HG02642 (cell line): ENCODE data around the gene DOCK8.
"Not testable (repeated sequence)": the region's sequence is repeated elsewhere in the genome, so short reads cannot be mapped to it uniquely, and the experiment has no call there.

Experiments
- ATAC-seq: cut with Tn5 transposase; IDR thresholded peaks from one replicate; pipeline ENCODE4 v1.9.1; 2021; ENCODE audit warnings: mild to moderate bottlenecking; ENCODE audit not compliant: unreplicated experiment, poor library complexity

DOCK8 gene

DNA sequence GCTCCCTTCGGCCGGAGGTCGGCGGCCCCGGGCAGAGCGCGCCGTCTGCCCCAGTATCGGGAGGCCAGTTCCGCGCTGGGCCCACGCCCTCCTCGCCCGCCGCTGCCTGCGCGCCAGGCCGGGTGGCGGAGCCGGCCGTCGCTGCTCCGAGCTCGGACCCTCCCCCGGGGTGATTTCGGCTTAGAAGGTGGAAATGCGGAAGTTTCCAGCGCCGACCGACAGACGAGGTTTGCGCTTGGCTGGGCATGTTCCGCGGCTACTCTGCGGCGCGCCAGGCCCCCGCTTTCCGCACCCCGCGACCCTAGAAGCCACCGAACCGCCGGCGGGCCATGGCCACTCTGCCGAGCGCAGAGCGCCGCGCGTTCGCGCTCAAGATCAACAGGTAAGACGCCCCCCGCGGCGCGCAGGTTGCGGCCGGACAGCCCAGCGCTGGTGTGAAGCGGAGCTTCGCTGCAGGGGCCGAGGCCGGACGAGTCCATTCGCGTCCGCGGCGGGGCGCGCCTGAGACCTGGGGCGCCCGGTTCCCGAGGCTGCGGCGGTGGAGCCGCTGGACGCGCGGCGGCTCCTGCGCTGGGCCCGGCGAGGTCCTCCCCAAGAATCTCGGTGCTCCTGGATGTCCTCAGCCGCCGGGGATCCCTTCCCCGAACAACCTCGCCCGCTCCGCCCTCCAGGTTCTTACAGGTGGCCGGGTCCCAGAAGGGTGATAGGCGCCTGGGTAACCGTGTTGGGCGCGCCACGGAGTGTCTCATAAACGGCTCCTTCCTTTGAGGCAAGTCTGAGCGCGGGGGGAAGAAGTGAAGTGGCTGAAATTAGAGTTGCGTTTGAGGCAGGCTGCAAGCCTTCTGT lies at the start of gene DOCK8:
Gene DOCK8 (plus strand): TSS at position 218 of the 846 bp plus-strand sequence. CDS start 112 bp downstream, at position 330.
- peak; percentile 91 for ATAC-seq

DNA sequence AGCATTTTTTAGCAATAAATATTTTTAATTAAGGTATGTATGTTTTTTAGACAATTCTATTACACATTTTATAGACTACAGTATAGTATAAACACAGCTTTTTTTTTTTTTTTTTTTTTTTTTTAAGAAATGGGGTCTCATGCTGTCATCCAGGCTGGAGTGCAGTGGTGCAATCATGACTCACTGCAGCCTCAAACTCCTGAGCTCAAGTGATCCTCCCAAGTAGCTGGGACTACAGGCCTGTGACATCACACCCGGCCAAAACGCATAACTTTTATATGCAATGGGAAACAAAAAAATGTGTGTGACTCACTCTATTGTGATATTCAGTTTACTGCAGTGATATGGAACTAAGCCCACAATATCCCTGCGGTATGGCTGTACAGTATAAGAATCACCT lies 44.9 kb upstream of the DOCK8 start:
- not testable (repeated sequence) for ATAC-seq

DNA sequence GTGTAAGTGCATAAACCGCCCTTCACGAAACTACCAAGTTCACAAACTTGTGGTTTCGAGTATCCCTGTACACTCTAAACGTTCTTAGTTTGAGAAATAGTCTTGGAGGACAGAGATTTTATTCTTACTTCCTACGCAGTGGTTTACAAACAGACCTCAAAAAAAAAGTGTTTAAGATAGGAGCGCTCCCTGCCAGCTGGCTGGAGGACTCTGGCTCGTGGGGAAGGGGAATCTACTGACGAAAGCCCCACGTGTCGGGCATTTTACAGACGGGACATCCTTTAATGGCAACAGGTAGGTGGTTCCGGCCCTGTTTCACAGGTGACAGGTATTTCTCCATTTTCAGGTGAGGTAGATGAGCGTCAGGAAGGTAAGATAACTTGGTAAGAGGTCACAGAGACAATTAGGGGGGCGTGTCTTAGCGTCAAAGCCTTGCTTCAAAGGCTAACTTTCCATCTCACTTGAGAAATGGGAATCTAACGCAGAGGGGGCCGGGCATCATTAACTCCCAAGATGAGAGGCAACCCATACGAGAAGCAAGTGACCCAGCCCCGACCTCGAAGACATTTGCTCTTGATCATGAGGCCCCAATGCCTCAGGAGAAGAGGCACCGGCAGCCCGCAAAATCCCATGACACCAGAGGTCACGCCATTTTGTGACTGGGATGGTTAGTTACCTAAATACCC lies 36.4 kb upstream of the DOCK8 start:
- ATAC-seq, result not testable (repeated sequence)

DNA sequence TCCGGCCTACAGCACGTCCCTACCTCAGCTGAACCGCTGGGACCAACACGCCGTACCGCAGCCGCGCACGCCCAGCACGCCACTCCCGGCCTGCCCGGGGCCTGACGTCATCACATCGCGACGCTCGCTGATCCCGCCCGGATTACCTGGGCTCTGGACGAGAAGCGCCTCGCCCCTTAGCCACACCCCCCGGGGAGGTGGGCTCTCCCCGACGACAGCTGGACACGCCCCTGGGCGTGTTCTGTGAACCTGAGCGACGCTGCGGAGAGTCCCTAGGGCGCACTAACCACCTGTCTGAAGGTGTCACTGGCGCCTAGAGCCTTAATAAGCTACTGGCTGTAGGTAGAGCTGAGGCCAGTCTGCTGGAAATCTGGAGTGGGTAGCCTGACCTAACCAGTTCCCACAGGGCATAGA lies 35.7 kb upstream of the DOCK8 start, which contains the start of gene ZNG1A:
Gene ZNG1A (minus strand): TSS at position 87 of the 414 bp plus-strand sequence. CDS start 87 bp downstream, outside the sequence.
- not testable (repeated sequence) for ATAC-seq

DNA sequence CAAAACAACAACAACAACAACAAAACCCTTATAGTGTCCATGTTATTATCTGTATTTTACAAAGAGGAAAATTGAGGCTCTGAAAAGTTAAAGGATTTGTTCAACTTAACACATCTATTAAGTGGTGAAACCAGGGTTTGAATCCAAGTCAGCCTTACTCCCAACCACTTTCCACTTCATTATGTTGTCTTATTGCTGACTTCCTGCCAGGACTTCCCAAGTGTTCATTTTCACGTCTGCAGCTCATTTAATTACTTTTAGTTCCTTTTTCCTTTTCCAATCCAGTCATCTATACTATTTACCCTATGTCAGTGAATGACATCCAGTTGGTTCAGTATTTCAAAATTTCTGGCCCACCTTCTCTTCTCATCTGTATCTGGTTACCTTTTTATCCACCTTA lies 15.1 kb upstream of the DOCK8 start:
- ATAC-seq, result not testable (repeated sequence)

DNA sequence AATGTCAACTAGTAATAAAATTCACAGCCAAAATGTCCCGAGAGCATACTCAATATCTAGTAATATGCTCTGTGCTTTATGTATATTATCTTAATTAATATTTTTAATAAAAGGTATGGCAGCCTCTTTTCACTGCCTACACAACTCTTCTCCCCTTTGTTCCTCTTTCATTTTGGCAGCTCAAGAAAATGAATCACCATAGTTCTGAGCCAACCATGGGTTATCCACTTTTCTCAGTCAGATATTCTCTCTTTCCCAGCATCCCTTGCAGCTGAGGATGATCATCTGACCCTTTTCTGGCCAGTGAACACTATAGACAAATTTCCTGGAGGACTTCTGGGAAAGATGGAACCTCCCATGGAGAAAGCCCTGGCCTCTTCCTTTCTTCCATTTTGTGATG lies 8.2 kb upstream of the DOCK8 start:
- no peak for ATAC-seq

DNA sequence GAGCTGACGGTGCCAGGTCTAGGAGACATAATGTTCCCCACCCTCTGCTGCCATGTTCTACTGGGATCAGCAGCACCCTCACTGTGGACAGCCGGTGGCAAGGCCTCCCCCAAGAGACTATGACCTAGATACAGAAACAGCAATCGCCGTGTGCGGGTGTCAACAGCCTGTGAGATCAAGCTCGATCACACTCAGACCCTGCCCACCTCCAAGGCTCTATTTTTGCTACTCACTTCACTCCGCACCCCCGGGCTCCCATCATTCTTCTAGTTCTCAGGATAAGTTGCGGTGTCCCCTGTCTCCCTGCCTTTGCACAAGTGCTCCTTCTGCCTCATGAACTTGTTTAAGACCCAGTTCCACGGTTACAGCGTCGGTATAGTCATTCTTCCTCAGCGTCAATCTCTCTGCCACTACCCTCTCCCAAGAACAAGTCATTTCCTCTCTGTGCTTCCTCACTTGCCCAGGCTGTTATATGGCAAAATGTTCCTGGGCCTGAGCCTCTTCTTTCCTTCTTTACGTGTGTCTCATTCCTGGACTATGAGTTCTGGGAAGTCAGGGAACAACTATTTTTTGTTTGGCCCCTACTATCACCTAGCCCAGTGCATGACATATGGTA lies 5.4 kb upstream of the DOCK8 start:
- ATAC-seq, result no peak

DNA sequence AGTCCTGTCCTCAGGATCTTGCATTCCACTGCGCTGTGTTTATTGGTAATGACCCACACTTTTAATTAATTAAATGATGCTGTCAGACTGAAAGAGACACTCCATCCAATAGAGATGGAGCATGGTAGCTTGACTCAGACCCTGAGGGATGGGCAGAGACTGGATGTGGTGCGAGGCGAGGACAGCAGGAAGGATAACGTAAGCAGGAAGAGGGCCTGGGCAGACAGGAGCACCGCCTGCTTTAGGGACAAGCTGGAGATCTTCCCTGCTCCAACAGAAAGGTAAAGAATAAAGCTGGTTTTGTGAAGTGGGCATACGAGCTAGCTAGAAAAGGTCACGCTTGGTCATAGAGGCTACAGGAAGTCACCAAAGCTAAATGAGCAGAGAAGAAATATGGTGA lies 3.6 kb upstream of the DOCK8 start:
- ATAC-seq, result no peak

DNA sequence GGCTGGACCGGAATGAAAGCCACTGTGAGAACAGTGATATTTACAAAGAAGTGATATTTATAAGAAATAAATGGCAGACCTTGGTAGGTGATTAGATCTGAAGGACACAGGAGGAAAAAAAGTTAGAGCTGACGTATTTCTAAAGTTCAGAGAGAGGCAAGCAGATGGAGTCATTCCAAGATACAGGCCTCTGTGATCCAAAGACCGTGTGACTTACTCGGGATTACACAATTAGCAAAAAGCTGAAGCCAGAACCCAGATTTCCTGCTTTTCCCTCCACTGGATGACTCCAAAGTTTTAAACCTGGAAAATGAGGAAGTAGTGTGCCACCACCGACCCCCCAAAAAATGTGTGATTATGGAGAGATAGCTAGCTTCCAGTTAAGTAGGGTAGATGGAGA lies 3.1 kb upstream of the DOCK8 start:
- ATAC-seq, result no peak

DNA sequence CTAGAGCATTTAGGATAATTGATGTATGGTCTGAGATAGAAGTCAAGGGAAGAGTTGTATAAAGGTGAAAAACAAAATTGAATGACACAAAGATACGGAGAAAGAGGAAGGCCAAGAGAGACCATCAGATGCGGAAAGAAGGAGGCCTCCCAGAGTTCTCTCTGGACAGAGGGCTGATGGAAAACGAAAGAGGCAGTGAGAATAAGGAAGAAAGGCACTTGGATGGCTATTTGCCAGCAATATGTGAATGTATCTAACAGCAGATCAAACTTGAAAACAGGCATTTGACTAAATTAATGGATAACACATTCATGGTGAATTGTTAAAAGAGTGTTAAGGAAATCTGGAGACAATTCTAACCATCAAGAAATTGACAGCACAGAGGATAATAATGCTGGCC lies 2.4 kb upstream of the DOCK8 start:
- ATAC-seq, result no peak

DNA sequence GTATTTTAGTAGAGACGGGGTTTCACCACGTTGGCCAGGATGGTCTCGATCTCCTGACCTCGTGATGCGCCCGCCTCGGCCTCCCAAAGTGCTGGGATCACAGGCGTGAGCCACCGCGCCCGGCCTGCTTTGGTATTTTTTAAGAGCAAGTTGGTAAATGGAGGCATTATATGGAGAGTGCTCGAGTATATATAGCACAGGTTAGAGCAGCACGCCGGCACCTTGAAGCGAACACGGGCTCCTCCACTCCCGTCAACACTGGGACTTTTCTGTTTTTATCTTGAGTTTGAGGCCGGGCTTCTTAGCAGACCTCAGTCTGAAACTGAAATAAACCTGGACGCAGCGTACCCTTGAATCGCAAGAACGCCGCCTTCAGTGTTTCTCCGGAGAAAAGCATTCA lies 764 bp upstream of the DOCK8 start:
- not testable (repeated sequence) for ATAC-seq

DNA sequence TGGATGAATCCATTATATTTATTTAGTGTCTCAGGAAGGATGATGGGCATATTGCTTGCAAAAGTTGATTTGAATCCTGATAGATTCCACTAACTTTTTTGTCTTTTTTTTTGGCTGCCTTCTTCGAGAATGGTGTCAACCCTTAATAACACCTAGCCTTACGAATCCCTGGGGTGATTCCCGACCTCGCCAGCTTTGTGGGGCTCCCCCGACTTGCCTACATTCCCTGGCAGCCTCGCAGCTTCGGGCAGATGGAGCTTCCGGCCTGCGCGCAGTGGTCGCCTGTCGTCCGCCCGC lies 366 bp upstream of the DOCK8 start:
- ATAC-seq, result no peak

DNA sequence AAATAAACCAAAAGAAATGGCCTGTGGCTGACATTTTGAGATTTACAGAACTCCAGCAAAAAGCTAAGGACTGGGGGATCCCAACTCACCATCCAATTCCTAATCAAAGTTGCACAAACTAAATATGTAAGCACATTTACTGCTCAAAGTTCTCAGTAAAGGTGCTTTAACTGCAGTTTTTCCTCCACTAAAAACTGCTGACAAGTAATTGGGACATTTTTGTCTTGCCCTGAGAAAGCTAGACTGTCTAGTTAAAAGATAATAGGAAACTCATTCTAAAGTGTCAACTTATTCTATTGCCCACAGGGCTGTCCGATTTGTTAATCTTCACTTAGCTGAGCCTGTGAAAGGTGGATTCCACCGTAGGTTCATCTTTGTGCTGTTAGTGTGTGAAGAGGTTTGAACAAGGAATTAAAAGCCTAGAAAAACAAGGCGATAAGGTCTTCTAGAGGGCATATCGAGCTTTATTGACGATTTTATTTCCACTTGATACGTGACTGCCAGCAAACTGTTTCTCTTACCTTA lies 1.0 kb downstream of the DOCK8 start:
- ATAC-seq, result no peak

DNA sequence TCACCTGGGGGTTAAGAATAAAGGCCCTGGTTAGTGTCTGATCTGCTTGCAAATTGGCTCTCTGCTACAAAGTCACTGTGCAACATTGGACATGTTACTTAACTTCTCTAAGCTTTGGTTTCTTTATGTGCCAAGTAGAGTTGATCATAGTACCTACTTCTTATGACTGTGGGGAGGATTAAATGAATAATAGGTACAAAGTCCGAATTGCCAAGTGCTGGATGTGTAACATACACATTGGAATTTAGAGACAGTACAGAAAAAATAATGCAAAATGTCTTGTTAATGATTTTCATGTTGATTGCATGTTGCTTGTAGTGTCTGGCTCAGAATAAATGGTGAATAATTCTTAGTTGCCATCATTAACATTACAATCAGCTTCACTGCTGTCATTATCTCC lies 2.2 kb downstream of the DOCK8 start:
- no peak for ATAC-seq

DNA sequence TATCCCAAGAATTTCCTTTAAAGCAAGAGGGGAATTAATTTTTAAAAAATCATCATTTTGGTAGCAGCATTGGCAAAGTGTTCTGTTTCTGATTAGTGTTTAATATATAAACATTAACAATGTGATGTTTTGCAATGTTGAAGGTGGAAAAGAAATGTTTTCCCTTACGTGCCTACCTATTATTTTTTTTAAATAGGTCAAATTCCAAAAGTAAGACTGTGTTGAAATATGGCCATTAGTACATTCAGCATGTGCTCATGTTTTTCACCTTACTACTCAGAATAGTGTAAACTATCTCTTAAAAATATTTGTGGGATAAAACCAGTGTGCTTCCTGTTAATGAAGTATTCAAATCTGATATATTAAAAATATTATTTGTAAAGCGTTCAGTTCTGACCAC lies 3.3 kb downstream of the DOCK8 start:
- no peak for ATAC-seq

DNA sequence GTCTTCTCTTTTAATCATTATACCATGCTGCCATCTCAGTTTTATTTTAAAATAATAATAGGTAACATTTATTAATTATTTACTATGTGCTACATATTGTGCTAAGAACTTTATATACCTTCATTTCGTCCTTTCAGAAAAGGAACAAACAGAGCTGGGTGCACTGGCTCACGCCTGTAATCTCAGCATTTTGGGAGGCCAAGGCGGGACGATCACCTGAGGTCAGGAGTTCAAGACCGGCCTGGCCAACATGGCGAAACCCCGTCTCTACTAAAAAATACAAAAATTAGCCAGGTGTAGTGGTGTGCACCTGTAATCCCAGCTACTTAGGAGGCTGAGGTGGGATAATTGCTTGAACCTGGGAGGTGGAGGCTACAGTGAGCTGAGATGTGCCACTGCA lies 4.4 kb downstream of the DOCK8 start:
- ATAC-seq, result not testable (repeated sequence)

DNA sequence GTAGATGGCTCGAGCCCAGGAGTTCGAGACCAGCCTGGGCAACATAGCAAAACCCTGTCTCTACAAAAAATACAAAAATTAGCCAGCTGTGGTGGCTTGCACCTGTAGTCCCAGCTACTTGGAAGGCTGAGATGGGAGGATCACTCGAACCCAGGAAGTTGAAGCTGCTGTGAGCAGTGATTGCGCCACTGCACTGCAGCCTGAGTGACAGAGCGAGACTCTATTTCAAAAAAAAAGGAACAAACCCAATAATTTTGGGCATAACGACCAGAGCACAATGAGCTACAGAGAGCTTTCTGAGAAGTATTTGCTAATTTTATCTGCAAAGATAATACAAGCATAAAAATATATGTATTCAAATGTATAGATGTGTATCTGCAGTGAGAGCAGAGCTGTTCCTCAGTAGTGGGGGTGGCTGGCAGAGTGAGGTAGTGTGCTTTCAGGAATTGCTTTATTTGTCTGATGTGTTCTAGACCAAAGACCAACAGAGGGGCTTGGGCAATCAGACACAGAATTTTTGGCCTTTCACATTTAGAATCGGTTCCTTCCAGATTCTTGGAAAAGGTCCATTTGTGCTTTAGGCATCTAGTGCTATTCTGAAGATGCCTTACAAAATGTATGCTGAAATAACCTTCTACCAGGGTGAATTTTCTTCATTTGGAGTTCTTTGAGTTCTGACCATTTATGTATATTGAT lies 5.2 kb downstream of the DOCK8 start:
- no peak for ATAC-seq

DNA sequence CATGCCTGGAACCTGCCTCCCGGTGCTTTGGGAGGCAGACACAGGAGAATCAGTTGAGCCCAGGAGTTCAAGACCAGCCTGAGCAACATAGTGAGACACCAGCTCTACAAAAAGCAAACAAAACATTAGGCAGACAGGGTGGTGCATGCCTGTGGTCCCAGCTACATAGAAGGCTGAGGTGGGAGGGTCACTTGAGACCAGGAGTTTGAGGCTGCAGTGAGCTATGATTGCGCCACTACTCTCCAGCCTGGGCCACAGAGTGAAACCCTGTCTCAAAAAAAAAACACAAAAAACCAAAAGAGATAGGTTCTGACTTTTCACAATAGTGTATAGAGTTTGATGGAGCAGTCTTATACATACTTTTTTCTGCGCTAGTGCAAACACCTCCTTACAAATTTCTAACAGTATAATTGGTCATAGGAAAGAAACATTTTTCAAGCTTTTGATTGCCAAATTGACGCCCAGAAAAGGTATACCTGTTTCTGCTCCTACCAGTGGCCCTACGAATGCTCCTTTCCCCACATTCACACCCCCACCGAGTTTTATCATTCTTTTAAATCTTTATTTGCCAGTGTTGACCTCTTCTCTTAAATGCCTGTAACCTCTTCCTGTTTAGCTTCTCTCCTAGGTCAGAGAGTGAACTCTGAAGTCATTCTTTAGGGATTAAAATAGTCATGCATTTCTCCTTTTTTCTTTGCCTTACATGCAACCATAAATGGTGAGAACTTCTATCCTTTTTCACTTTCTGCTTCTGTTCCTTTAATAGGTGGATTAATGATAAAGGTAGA lies 7.5 kb downstream of the DOCK8 start:
- no peak for ATAC-seq

DNA sequence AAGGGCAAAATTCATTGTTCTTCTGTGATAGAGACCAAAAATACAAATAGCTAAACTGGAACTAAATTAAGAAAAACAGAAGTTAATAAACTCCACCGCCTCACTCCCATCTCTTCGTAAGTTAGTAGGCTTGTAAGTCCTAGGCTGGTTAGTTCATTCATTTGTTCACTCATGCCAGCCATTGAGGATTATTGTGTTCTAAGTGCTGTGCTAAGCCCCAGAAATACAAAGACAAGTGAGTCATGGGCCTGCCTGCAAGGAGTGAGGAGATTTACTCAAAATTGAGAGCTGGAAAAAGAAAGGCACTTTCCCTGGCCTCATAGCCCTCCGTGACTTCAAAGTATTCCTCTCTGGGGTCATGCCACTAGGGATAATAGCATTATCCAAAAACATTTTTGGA lies 8.5 kb downstream of the DOCK8 start:
- ATAC-seq, result no peak

DNA sequence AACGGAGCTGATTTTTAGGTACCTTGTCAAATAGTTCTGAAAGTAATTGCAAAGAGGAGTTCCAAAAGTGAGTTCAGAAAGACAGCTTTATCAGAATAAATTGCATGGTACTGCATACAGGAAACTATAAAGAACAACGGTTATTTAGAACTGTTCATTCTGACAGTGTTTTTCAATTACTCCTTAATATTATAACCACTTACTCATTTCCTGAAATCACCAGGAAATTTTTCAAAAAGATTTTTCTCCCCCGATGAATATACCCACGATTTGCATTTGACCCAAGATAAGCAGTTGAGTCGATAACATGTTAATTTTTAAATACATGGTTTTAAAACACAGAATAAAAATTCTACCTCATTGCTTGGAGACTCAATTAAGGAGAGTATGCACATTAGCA lies 9.4 kb downstream of the DOCK8 start:
- no peak for ATAC-seq
